GM12878 (cell line): ENCODE data around the gene XPNPEP1. TPM values are rescaled to one million over a fixed set of nuclear protein-coding genes. Genes with fewer than 3 reads are reported as not detected.
A peak's percentile ranks its signal among the peaks of the same experiment; 100 is the strongest.
"Not testable (repeated sequence)": the region's sequence is repeated elsewhere in the genome, so short reads cannot be mapped to it uniquely, and the experiment has no call there.

Source experiments
- ATAC-seq: fragments of 200-7000 bp; cut with Tn5 transposase; 3 replicates; pipeline ENCODE4 v1.9.1; 2020; ENCODE audit warnings: mild to moderate bottlenecking, moderate library complexity
- BruUV-seq: library from RNA; stranded (reverse); fragments of 400-500 nt; replicated peaks from 2 replicates; lab custom pipeline; 2021; lab: Mats Ljungman, UMichigan
- CTCF ChIA-PET: fragments of 300-600 bp; sonication (Branson Sonifier 250); formaldehyde crosslinking; extraction: SDS; loops from one replicate; lab custom pipeline; 2021; ENCODE audit warnings: inconsistent platforms; lab: Yijun Ruan, JAX
- POLR2A ChIA-PET: fragments of 350-600 bp; formaldehyde crosslinking; extraction: SDS; loops from one replicate; lab custom pipeline; 2021; ENCODE audit warnings: inconsistent platforms; lab: Charles Lee
- RAD21 ChIA-PET: fragments of 300-600 bp; sonication (Branson Sonifier 250); formaldehyde crosslinking; loops from one replicate; lab custom pipeline; 2023; ENCODE audit warnings: antibody characterized with exemption; ENCODE audit not compliant: unreplicated experiment; lab: Charles Lee
- SMC1A ChIA-PET: fragments of 300-600 bp; sonication (Branson Sonifier 250); formaldehyde crosslinking; loops from one replicate; lab custom pipeline; 2023; ENCODE audit not compliant: unreplicated experiment, uncharacterized antibody; lab: Charles Lee
- DNase-seq: peaks from one replicate; pipeline ENCODE4 v3.0.0-alpha.2; 2011; ENCODE audit warnings: low read depth, low spot score
- FAIRE-seq: peaks from 3 replicates; lab custom pipeline; 2011; peaks lifted over from hg19 to GRCh38; lab: Jason Lieb, UNC
- H2AFZ ChIP-seq: 2 replicates; pipeline ENCODE4 v1.6.0; 2011; ENCODE audit warnings: low read depth, low read length, control low read depth; ENCODE audit not compliant: control insufficient read depth
- H3K27ac ChIP-seq: 2 replicates; pipeline ENCODE4 v1.5.1; 2011; ENCODE audit warnings: control low read depth; ENCODE audit not compliant: control insufficient read depth, insufficient read depth
- H3K27me3 ChIP-seq, 2 experiments: replicated peaks in 1 of 2; 2 replicates each; pipeline versions ENCODE4 v1.6.0 to v1.6.1; 2011; ENCODE audit warnings: low read length in 1 of 2; ENCODE audit not compliant: control insufficient read depth in 2 of 2, insufficient read depth in 2 of 2
- H3K36me3 ChIP-seq, 2 experiments: 2 replicates each; pipeline ENCODE4 v1.5.1; 2011; ENCODE audit warnings: low read length in 1 of 2; ENCODE audit not compliant: control insufficient read depth in 2 of 2, insufficient read depth in 2 of 2
- H3K4me1 ChIP-seq: 2 replicates; pipeline ENCODE4 v1.6.1; 2011; ENCODE audit warnings: mild to moderate bottlenecking, low read length, moderate library complexity, mixed read lengths; ENCODE audit not compliant: control insufficient read depth, insufficient read depth
- H3K4me2 ChIP-seq: 2 replicates; pipeline ENCODE4 v1.6.0; 2011; ENCODE audit warnings: control low read depth; ENCODE audit not compliant: control insufficient read depth, insufficient read depth
- H3K4me3 ChIP-seq: fragments of 200-600 bp; sonication (generic); 2 replicates; pipeline ENCODE4 v1.5.1; 2016
- H3K79me2 ChIP-seq: 2 replicates; pipeline ENCODE4 v1.6.0; 2011; ENCODE audit warnings: low read length; ENCODE audit not compliant: control insufficient read depth, insufficient read depth
- H3K9ac ChIP-seq: 2 replicates; pipeline ENCODE4 v1.8.0; 2011; ENCODE audit warnings: low read length, control low read depth, mixed read lengths; ENCODE audit not compliant: control insufficient read depth, insufficient read depth
- H3K9me3 ChIP-seq: replicated peaks from 3 replicates; pipeline ENCODE4 v1.5.1; 2011; ENCODE audit warnings: mild to moderate bottlenecking, low read length; ENCODE audit not compliant: control insufficient read depth, insufficient read depth
- H4K20me1 ChIP-seq: 2 replicates; pipeline ENCODE4 v1.6.0; 2011; ENCODE audit not compliant: control insufficient read depth, insufficient read depth
- CBX3 ChIP-seq: fragments of 200-600 bp; sonication (generic); IDR thresholded peaks from 2 replicates; pipeline ENCODE4 v1.6.1; 2016; ENCODE audit warnings: low read depth, borderline replicate concordance
- MEF2A ChIP-seq: IDR thresholded peaks from 2 replicates; pipeline ENCODE4 v1.6.1; 2011; ENCODE audit warnings: low read depth, mild to moderate bottlenecking, low read length, moderate library complexity; ENCODE audit not compliant: insufficient read depth
- MYB ChIP-seq: fragments of 150-350 bp; IDR thresholded peaks from 2 replicates; pipeline ENCODE4 v1.6.1; 2014; ENCODE audit warnings: mild to moderate bottlenecking, low read depth, low read length, borderline replicate concordance
- PAX8 ChIP-seq: fragments of 450-650 bp; IDR thresholded peaks from 2 replicates; pipeline ENCODE4 v1.6.1; 2017; ENCODE audit warnings: mild to moderate bottlenecking, moderate library complexity
- SP1 ChIP-seq: IDR thresholded peaks from one replicate; pipeline ENCODE4 v1.6.1; 2011; ENCODE audit warnings: low read depth, low read length
- WGBS: methylation state at CpG from one replicate; pipeline ENCODE4 v1.1.6; 2016; ENCODE audit warnings: low lambda C conversion rate; ENCODE audit not compliant: insufficient replicate concordance, insufficient coverage; ENCODE audit errors: missing lambda C conversion rate; 5-methylcytosine and 5-hydroxymethylcytosine counted together
- in situ Hi-C: fragments of 300-500 bp; cut with MboI; formaldehyde crosslinking; loops from 9 replicates; pipeline ENCODE4 v1.14.3; 2018; ENCODE audit warnings: mixed read lengths
- intact Hi-C: fragments of 100-400 bp; cut with micrococcal nuclease; formaldehyde crosslinking; loops from one replicate; pipeline ENCODE4 v1.14.2; 2022; ENCODE audit not compliant: unreplicated experiment
- polyA plus RNA-seq, 11 experiments: library from polyadenylated mRNA; depleted of rRNA in 4 of 11; unstranded in 6 of 11; stranded (reverse) in 5 of 11; fragments of >200 nt; fragmentation: Nextera tagmentation in 4 of 11; fragmentation: Illumina TruSeq in 1 of 11; extraction: Ambion mirVana in 4 of 11; extraction: Trizol in 1 of 11; gene quantifications; 1 replicate in 1 of 11; 2 replicates in 10 of 11; pipeline versions ENCODE4 v1.2.1 to v1.2.3, GENCODE V29; 2011 to 2016; ENCODE audit warnings: inconsistent platforms in 2 of 11, missing spikeins in 2 of 11, low read depth in 1 of 11
- total RNA-seq, 4 experiments: library from RNA; depleted of rRNA in 3 of 4; stranded (reverse); fragments of >200 nt in 3 of 4; fragmentation: Illumina TruSeq in 1 of 4; extraction: Trizol in 1 of 4; gene quantifications; 2 replicates each; pipeline versions ENCODE4 v1.2.1 to v1.2.3, GENCODE V29; 2013 to 2021
- TF ChIP-seq, protein P1 (sequence below): fragments of 450-650 bp; IDR thresholded peaks from 2 replicates; pipeline ENCODE4 v1.6.1; 2017; ENCODE audit warnings: mild to moderate bottlenecking
- TF ChIP-seq, protein P2 (sequence below): IDR thresholded peaks from 2 replicates; pipeline ENCODE4 v1.6.1; 2012; ENCODE audit warnings: mild to moderate bottlenecking, low read depth, low read length
- TF ChIP-seq, protein P3 (sequence below), 3 experiments: IDR thresholded peaks in 2 of 3; conservative IDR thresholded peaks in 1 of 3; 2 replicates each; pipeline ENCODE4 v1.5.1; 2011; ENCODE audit warnings: low read depth in 3 of 3, low read length in 3 of 3, mild to moderate bottlenecking in 3 of 3, control low read depth in 2 of 3, moderate library complexity in 2 of 3, inconsistent platforms in 1 of 3, mixed read lengths in 1 of 3; ENCODE audit not compliant: control insufficient read depth in 2 of 3, insufficient read depth in 1 of 3; ENCODE audit errors: extremely low read depth in 1 of 3

Gene XPNPEP1
- total and polyA plus RNA-seq, 10 of the 15 experiments (the other 5 are each of a cell fraction or from before 2014, with no cell fraction given): 22.7 to 108 (median 43.5) TPM

DNA sequence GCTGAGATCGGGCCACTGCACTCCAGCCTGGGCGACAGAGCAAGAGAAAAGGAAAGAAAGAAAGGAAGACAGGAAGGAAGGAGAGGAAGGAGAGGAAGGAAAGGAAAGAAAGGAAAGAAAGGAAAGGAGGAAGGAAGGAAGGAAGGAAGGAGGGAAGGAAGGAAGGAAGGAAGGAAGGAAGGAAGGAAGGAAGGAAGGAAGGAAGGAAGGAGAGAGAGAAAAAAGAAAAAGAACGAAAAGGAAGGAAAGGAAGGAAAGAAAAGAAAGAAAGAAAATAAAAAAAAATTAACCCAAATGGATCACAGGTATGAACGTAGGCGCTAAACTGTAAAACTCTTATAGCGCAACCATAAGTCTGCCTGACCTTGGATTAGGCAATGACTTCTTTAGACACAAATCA lies 4.6 kb downstream of the XPNPEP1 start:
- H3K9ac ChIP-seq, H2AFZ ChIP-seq, H3K36me3 ChIP-seq, H4K20me1 ChIP-seq, FAIRE-seq, POLR2A ChIA-PET, H3K4me2 ChIP-seq, H3K27ac ChIP-seq, H3K27me3 ChIP-seq, in situ Hi-C loops, BruUV-seq, DNase-seq, H3K4me3 ChIP-seq, ATAC-seq, CTCF ChIA-PET, H3K9me3 ChIP-seq: not testable (repeated sequence)
- TF ChIP-seq, protein P1, sequence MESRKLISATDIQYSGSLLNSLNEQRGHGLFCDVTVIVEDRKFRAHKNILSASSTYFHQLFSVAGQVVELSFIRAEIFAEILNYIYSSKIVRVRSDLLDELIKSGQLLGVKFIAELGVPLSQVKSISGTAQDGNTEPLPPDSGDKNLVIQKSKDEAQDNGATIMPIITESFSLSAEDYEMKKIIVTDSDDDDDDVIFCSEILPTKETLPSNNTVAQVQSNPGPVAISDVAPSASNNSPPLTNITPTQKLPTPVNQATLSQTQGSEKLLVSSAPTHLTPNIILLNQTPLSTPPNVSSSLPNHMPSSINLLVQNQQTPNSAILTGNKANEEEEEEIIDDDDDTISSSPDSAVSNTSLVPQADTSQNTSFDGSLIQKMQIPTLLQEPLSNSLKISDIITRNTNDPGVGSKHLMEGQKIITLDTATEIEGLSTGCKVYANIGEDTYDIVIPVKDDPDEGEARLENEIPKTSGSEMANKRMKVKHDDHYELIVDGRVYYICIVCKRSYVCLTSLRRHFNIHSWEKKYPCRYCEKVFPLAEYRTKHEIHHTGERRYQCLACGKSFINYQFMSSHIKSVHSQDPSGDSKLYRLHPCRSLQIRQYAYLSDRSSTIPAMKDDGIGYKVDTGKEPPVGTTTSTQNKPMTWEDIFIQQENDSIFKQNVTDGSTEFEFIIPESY: 0 out of 2 replicates have a peak, but pooled peaks have one; percentile 43
- peaks cover 38% of the 10 kb centered on the region for H3K4me1 ChIP-seq
- WGBS: 87% methylated on average over 6 of the region's 6 CpGs
- intact Hi-C loops: loop anchor here (5.0 kb wide), 1 partner anchor 154 kb away; no protein-coding TSS in a partner anchor
- H3K79me2 ChIP-seq: peaks cover 71% of the 10 kb centered on the region
- ChIA-PET SMC1A (interaction anchor here (0.6 kb wide), 1 partner anchor 66 kb away, joined by 3 read pairs; no protein-coding TSS in a partner anchor), RAD21 (interaction anchor here (0.9 kb wide), 1 partner anchor 1426 kb away, joined by 3 read pairs; no protein-coding TSS in a partner anchor)

GRCh38 chr10:109915566-109915965 lies 7.7 kb downstream of the XPNPEP1 start:
- Histone ChIP-seq H3K9ac (no peak overlapping the region), H3K27me3 (no peaks in the 10 kb centered on the region), H2AFZ (no peak overlapping the region), H4K20me1 (no peaks in the 10 kb centered on the region), H3K36me3 (peaks cover 0 to 6% of the 10 kb centered on the region in 2 experiments; a peak in 1 of 4 replicates), H3K4me3 (no peak overlapping the region), H3K4me1 (peaks cover 60% of the 10 kb centered on the region), H3K27ac (peak overlapping the region; percentile 57), H3K79me2 (peaks cover 50% of the 10 kb centered on the region), H3K4me2 (no peak overlapping the region; the same call in 1 of the 2 replicates), H3K9me3 (peaks cover 4% of the 10 kb centered on the region; the same call in 2 of the 3 replicates)
- in situ Hi-C loops: no loop called here
- POLR2A ChIA-PET: interaction anchor here (0.6 kb wide), 1 partner anchor 20 kb away, joined by 3 read pairs; no protein-coding TSS in a partner anchor
- WGBS: 98% methylated on average over 2 of the region's 2 CpGs
- RAD21 ChIA-PET: interaction anchor here (1.4 kb wide), 1 partner anchor 31 kb away, joined by 4 read pairs; no protein-coding TSS in a partner anchor
- CTCF ChIA-PET: interaction anchor here (0.6 to 2.0 kb wide), 5 partner anchors 25 to 161 kb away, joined by 3 to 8 read pairs (median 3); no protein-coding TSS in a partner anchor
- no peak for FAIRE-seq
- ATAC-seq: no peak
- SMC1A ChIA-PET: interaction anchor here (1.0 to 1.9 kb wide), 4 partner anchors 12 to 96 kb away, joined by 3 to 5 read pairs (median 4); no protein-coding TSS in a partner anchor
- intact Hi-C loops: loop anchor here (5.0 kb wide), 1 partner anchor 157 kb away; no protein-coding TSS in a partner anchor
- DNase-seq: no peak
- no TSS peak for BruUV-seq
- TF ChIP-seq PAX8 (no peak), MEF2A (no peak), SP1 (no peak), MYB (no peak), CBX3 (no peak)
- TF ChIP-seq, protein P2, sequence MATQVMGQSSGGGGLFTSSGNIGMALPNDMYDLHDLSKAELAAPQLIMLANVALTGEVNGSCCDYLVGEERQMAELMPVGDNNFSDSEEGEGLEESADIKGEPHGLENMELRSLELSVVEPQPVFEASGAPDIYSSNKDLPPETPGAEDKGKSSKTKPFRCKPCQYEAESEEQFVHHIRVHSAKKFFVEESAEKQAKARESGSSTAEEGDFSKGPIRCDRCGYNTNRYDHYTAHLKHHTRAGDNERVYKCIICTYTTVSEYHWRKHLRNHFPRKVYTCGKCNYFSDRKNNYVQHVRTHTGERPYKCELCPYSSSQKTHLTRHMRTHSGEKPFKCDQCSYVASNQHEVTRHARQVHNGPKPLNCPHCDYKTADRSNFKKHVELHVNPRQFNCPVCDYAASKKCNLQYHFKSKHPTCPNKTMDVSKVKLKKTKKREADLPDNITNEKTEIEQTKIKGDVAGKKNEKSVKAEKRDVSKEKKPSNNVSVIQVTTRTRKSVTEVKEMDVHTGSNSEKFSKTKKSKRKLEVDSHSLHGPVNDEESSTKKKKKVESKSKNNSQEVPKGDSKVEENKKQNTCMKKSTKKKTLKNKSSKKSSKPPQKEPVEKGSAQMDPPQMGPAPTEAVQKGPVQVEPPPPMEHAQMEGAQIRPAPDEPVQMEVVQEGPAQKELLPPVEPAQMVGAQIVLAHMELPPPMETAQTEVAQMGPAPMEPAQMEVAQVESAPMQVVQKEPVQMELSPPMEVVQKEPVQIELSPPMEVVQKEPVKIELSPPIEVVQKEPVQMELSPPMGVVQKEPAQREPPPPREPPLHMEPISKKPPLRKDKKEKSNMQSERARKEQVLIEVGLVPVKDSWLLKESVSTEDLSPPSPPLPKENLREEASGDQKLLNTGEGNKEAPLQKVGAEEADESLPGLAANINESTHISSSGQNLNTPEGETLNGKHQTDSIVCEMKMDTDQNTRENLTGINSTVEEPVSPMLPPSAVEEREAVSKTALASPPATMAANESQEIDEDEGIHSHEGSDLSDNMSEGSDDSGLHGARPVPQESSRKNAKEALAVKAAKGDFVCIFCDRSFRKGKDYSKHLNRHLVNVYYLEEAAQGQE: no peak
- TF ChIP-seq, protein P3, sequence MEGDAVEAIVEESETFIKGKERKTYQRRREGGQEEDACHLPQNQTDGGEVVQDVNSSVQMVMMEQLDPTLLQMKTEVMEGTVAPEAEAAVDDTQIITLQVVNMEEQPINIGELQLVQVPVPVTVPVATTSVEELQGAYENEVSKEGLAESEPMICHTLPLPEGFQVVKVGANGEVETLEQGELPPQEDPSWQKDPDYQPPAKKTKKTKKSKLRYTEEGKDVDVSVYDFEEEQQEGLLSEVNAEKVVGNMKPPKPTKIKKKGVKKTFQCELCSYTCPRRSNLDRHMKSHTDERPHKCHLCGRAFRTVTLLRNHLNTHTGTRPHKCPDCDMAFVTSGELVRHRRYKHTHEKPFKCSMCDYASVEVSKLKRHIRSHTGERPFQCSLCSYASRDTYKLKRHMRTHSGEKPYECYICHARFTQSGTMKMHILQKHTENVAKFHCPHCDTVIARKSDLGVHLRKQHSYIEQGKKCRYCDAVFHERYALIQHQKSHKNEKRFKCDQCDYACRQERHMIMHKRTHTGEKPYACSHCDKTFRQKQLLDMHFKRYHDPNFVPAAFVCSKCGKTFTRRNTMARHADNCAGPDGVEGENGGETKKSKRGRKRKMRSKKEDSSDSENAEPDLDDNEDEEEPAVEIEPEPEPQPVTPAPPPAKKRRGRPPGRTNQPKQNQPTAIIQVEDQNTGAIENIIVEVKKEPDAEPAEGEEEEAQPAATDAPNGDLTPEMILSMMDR (IDR thresholded peaks at IDR 0.05 in 2 of 3, conservative IDR thresholded peaks at IDR 0.05 in 1 of 3; ENCODE audit: control insufficient read depth in 2 of 3, extremely low read depth in 1 of 3, insufficient read depth in 1 of 3, low read depth in 3 of 3, low read length in 3 of 3): no peak
